ENCODE data around the gene ASXL1.

The ASXL1 gene

DNA sequence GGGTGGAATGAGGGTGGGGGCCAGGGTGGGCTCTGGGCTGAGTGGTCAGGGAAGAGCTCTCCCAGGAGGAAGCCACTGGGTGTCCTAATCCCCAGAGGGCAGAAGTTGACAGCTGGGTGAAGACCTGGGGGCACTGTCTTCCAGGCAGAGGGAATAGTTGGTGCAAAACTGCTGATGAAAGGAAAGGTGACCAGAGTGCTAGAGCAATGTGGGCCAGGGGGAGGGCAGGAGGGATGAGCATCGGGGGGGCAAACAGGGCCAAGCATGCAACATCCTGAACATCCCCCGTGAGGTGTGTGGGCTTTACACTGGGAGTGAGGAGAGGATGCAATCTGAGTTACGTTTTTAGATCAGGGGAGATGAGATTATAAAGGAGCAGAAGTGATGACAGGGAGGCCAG, 129.2 kb downstream of the ASXL1 start:
- H3K4me3 ChIP-seq (ENCODE audit: low read depth, low read length) = no peak overlapping the region
- TF ChIP-seq, protein P1, sequence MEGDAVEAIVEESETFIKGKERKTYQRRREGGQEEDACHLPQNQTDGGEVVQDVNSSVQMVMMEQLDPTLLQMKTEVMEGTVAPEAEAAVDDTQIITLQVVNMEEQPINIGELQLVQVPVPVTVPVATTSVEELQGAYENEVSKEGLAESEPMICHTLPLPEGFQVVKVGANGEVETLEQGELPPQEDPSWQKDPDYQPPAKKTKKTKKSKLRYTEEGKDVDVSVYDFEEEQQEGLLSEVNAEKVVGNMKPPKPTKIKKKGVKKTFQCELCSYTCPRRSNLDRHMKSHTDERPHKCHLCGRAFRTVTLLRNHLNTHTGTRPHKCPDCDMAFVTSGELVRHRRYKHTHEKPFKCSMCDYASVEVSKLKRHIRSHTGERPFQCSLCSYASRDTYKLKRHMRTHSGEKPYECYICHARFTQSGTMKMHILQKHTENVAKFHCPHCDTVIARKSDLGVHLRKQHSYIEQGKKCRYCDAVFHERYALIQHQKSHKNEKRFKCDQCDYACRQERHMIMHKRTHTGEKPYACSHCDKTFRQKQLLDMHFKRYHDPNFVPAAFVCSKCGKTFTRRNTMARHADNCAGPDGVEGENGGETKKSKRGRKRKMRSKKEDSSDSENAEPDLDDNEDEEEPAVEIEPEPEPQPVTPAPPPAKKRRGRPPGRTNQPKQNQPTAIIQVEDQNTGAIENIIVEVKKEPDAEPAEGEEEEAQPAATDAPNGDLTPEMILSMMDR (IDR thresholded peaks at IDR 0.05; ENCODE audit: borderline replicate concordance, insufficient read depth, low read depth, low read length) = no peak

DNA sequence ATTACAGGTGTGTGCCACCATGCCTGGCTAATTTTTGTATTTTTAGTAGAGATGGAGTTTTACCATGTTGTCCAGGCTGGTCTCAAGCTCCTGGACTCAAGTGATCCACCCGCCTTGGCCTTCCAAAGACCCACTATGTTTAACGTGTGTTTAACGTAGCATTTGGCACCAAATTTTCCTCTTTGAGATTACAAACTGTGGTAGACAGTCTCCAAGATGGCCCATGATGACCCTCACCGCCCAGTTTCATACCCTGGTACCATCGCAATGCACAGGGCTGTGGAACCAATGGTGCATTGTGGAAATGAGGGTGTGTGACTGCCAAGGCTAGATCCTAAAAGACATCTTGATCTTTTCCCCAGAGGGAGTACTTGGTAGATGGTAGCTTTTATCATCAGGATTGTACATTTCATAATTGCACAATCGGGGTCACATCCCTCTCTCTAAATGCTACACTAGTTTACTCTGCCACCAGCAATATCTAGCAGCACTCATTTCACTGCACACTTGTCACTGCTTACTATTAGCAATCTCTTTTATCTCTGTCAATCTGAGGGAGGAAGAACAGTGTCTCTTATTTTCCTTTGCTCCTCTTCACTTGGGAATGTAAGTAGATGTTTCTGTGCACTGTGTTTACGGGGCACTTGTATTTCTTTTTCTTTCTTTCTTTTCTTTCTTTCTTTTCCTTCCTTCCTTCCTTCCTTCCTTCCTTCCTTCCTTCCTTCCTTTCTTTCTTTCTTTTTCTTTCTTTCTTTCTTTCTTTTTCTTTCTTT, 130.1 kb downstream of the ASXL1 start:
- TF ChIP-seq, protein P1 (IDR thresholded peaks at IDR 0.05; ENCODE audit: borderline replicate concordance, insufficient read depth, low read depth, low read length) = no peak
- H3K4me3 ChIP-seq (ENCODE audit: low read depth, low read length) = no peak overlapping the region

All from GM12875 (cell line).